Thyroid gland (tissue), 4 donors: ENCODE results near the gene C10orf67. TPM values are rescaled to one million over a fixed set of nuclear protein-coding genes. Genes with fewer than 3 reads are reported as not detected.
"Not testable (repeated sequence)": the region's sequence is repeated elsewhere in the genome, so short reads cannot be mapped to it uniquely, and the experiment has no call there.

Source experiments
- DNase-seq, 2 donors: peaks; one replicate each; pipeline ENCODE4 v3.0.0-alpha.2; 2019
- H3K27ac ChIP-seq, 3 donors: fragments of 200-600 bp; sonication (generic); 1 replicate in 2 of 3; 2 replicates in 1 of 3; pipeline ENCODE4 v1.5.1; 2016 to 2019; ENCODE audit warnings: mild to moderate bottlenecking in 1 of 3, moderate library complexity in 1 of 3
- H3K27me3 ChIP-seq: fragments of 200-600 bp; sonication (generic); one replicate; pipeline ENCODE4 v1.5.1; 2019
- H3K36me3 ChIP-seq, 2 donors: fragments of 200-600 bp; sonication (generic); one replicate each; pipeline ENCODE4 v1.5.1; 2016 to 2019
- H3K4me1 ChIP-seq, 2 donors: fragments of 200-600 bp; sonication (generic); one replicate each; pipeline ENCODE4 v1.5.1; 2017 to 2019
- H3K4me3 ChIP-seq, 3 donors: fragments of 200-600 bp; sonication (generic); replicated peaks in 1 of 3; 1 replicate in 2 of 3; 2 replicates in 1 of 3; pipeline ENCODE4 v1.5.1; 2016; ENCODE audit warnings: mild to moderate bottlenecking in 1 of 3
- H3K9me3 ChIP-seq: fragments of 200-600 bp; sonication (generic); one replicate; pipeline ENCODE4 v1.5.1; 2017
- POLR2A ChIP-seq, 2 donors: fragments of 450-650 bp; IDR thresholded peaks; one replicate each; pipeline ENCODE4 v1.6.1; 2017; ENCODE audit warnings: antibody characterized with exemption in 2 of 2, mild to moderate bottlenecking in 2 of 2, moderate library complexity in 1 of 2
- WGBS, 2 donors: methylation state at CpG; one replicate each; pipeline ENCODE4 v1.1.5; 2017; 5-methylcytosine and 5-hydroxymethylcytosine counted together
- intact Hi-C: fragments of 100-400 bp; cut with DNase I; formaldehyde crosslinking; loops from one replicate; pipeline ENCODE4 v1.15.1; 2023
- total RNA-seq, 4 donors: library from RNA; depleted of rRNA; stranded (reverse); fragments of >200 nt; gene quantifications; one replicate each; pipeline ENCODE4 v1.2.3, GENCODE V29; 2016
- TF ChIP-seq, protein P1 (sequence below), 6 experiments: fragments of 200-600 bp in 3 of 6; fragments of 450-650 bp in 3 of 6; sonication (generic) in 3 of 6; IDR thresholded peaks; one replicate each; pipeline ENCODE4 v1.5.1; 2016 to 2019; ENCODE audit warnings: antibody characterized with exemption in 6 of 6, mild to moderate bottlenecking in 2 of 6, inconsistent platforms in 1 of 6, moderate library complexity in 1 of 6

The C10orf67 gene
- total RNA-seq, 4 donors from 2014 or later, result 0.13 to 0.98 (median 0.54) TPM; not detected in 1

DNA sequence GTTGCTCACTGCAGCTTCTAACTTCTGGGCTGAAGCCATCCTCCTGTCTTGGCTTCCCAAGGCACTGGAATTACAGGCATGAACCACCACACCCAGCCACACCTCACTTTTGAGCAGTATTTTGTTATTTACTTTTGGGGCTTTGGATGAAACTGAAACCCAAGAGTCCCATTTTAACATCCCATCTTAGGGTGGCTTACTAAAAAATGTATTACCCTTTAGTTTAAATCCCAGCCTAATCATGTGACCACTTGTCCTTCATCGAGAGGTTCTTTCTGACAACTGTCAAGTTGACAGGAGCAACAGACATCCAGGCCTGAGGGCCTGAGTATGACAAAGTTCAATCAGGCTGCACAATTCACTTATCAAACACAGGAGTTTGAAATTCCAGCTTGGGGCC lies 33.6 kb downstream of the C10orf67 start:
- Histone ChIP-seq H3K9me3 (no peaks in the 10 kb centered on the region), H3K4me1 (peaks cover 12 to 16% of the 10 kb centered on the region in 2 donors), H3K36me3 (no peaks in the 10 kb centered on the region), H3K27ac (peak overlapping the region; percentile 45 to 80 (median 73)), H3K27me3 (no peaks in the 10 kb centered on the region), H3K4me3 (no peak overlapping the region)
- intact Hi-C loops, result loop anchor here (10.0 kb wide), 1 partner anchor 394 kb away; no protein-coding TSS in a partner anchor
- TF ChIP-seq POLR2A (IDR thresholded peaks at IDR 0.05), result no peak
- TF ChIP-seq, protein P1, sequence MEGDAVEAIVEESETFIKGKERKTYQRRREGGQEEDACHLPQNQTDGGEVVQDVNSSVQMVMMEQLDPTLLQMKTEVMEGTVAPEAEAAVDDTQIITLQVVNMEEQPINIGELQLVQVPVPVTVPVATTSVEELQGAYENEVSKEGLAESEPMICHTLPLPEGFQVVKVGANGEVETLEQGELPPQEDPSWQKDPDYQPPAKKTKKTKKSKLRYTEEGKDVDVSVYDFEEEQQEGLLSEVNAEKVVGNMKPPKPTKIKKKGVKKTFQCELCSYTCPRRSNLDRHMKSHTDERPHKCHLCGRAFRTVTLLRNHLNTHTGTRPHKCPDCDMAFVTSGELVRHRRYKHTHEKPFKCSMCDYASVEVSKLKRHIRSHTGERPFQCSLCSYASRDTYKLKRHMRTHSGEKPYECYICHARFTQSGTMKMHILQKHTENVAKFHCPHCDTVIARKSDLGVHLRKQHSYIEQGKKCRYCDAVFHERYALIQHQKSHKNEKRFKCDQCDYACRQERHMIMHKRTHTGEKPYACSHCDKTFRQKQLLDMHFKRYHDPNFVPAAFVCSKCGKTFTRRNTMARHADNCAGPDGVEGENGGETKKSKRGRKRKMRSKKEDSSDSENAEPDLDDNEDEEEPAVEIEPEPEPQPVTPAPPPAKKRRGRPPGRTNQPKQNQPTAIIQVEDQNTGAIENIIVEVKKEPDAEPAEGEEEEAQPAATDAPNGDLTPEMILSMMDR (IDR thresholded peaks at IDR 0.05), result no peak
- 65 to 68% methylated on average over 1 of the region's 1 CpG for WGBS, 2 donors
- peak in 1 of 2 donors; percentile 8 for DNase-seq

DNA sequence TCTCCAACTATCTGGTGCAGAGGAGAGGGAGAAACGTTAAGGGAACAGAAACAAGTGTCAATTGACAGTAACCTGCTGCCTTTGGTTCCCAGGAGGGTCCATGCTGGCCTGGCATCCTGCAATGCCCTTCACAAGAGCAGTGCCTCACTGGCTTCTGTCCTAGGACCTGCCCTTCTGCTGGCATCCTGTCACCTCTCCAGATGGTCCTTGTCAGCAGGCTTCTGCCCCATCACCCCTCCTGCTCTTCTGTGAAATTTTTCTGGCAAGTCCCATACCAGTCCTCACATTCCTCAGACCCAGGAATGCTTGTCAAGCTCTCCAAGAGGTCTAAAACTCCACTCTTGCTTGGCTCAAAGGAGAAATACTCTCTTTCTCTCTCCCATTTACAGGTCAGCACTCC lies 34.2 kb downstream of the C10orf67 start:
- Histone ChIP-seq H3K36me3 (no peaks in the 10 kb centered on the region), H3K4me3 (no peak overlapping the region), H3K27ac (peak overlapping the region; percentile 45 to 80 (median 73)), H3K9me3 (no peaks in the 10 kb centered on the region), H3K27me3 (no peaks in the 10 kb centered on the region), H3K4me1 (peaks cover 12 to 16% of the 10 kb centered on the region in 2 donors)
- 0% methylated on average over 1 of the region's 1 CpG for WGBS, 2 donors
- TF ChIP-seq, protein P1 (IDR thresholded peaks at IDR 0.05), result no peak
- TF ChIP-seq POLR2A (IDR thresholded peaks at IDR 0.05), result no peak
- DNase-seq, result peak; percentile 56 to 67
- intact Hi-C loops, result loop anchor here (10.0 kb wide), 1 partner anchor 394 kb away; no protein-coding TSS in a partner anchor

DNA sequence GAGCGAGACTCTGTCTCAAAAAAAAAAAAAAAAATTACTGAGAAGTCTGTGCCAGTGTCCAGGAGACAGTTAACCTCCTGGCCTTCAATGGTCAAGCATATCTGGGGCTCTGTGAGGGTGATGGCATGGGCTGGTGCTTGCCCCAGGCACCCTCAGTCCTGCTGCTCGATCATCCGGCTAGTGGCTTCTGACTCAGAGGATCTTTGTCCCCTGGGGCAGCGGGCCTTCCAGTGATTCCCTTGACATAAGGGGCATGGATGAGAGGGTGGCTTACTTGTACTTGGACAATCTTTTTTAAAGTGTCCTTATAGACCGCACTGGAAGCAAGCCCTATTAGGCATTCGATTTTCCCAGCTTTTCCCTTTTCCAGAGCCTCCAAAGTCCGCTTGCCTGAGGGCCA lies 44.6 kb downstream of the C10orf67 start:
- H3K27ac ChIP-seq, DNase-seq, H3K4me3 ChIP-seq, intact Hi-C loops, H3K27me3 ChIP-seq, H3K9me3 ChIP-seq, H3K4me1 ChIP-seq, H3K36me3 ChIP-seq: not testable (repeated sequence)
- 90 to 95% methylated on average over 7 of the region's 7 CpGs for WGBS, 2 donors

DNA sequence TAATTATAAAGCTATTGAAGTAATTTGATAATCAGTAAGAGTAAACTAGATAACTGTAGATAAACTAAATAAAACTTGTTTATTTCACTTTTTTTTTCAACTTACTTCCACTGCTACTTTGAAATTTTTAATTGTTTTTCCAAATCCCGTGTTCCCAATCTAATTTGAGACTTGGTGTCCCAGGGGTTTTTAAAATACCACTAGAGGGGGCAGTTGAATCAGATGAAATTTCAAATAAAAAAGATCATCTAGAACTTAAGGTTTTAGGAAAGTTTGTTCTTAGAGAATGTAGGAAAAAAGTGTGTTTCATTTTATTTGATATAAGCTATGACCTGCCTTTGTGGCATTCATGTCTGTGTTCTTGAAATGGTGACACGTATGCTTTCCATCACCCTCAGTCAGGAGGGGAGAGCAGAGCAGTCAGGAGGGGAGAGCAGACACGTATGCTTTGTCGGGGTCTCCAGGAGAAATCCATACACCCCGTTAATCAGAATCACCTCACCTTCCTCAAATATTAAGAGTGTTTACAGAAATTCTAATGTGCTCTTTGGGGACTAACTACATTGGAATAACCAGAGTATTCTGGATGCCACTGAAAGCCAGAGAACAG lies 49.9 kb downstream of the C10orf67 start:
- no peak overlapping the region for H3K4me3 ChIP-seq
- no peaks in the 10 kb centered on the region for H3K27me3 ChIP-seq
- WGBS, 2 donors, result 56 to 59% methylated on average over 5 of the region's 5 CpGs
- DNase-seq, result no peak
- H3K27ac ChIP-seq, result no peak overlapping the region
- H3K9me3 ChIP-seq, result no peaks in the 10 kb centered on the region
- no peak for TF ChIP-seq POLR2A (IDR thresholded peaks at IDR 0.05)
- TF ChIP-seq, protein P1 (IDR thresholded peaks at IDR 0.05), result peak in 3 of 6 experiments; percentile 38 to 62 (median 56)
- no peaks in the 10 kb centered on the region for H3K36me3 ChIP-seq
- intact Hi-C loops, result no loop called here
- H3K4me1 ChIP-seq, result no peaks in the 10 kb centered on the region

DNA sequence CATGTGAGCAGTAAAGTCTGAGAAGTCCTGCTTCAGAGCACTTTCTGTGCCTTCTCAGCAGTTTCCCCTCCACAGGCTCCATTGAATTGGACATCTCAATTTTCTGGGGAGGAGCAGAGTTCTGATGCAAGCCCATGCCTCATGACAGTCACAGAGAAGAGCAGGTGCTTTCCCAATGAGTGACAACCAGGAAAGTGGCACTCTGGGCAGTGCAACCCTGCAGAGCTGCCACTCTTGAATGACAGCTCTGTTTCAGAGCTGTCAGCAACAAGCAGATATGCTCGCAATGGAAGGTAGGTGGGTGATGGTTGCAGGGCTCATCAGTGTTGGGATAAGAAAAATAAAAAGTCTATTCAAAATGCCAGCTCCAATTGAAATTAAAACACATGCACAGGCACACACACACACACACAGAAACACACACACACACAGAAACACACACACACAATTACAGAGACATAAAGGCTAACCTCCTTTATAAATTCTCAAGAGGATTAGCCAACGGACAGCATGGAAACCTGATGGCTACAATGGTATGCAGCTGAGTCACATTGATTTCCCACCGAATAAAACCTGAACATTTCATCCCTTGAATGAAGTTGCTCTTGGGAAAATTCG lies 50.5 kb downstream of the C10orf67 start:
- H3K4me1 ChIP-seq, result no peaks in the 10 kb centered on the region
- H3K9me3 ChIP-seq, result no peaks in the 10 kb centered on the region
- no peak overlapping the region for H3K4me3 ChIP-seq
- 64 to 69% methylated on average over 4 of the region's 4 CpGs for WGBS, 2 donors
- H3K27me3 ChIP-seq, result no peaks in the 10 kb centered on the region
- TF ChIP-seq POLR2A (IDR thresholded peaks at IDR 0.05), result no peak
- TF ChIP-seq, protein P1 (IDR thresholded peaks at IDR 0.05), result no peak
- intact Hi-C loops, result no loop called here
- DNase-seq, result no peak
- H3K36me3 ChIP-seq, result no peaks in the 10 kb centered on the region
- H3K27ac ChIP-seq, result no peak overlapping the region
